GM18873 (cell line): ENCODE results near the gene ACVRL1.

ENCODE experiments used
- ATAC-seq: cut with Tn5 transposase; IDR thresholded peaks from one replicate; pipeline ENCODE4 v1.9.1; 2021; ENCODE audit warnings: mild to moderate bottlenecking, moderate library complexity, moderate number of reproducible peaks; ENCODE audit not compliant: unreplicated experiment, low FRiP score

The ACVRL1 gene

GRCh38 chr12:51914034-51914923 is 7.0 kb downstream of the ACVRL1 start:
- ATAC-seq = no peak

GRCh38 chr12:51915003-51915625 is 7.8 kb downstream of the ACVRL1 start:
- ATAC-seq = no peak

GRCh38 chr12:51915951-51916350 is 8.6 kb downstream of the ACVRL1 start:
- ATAC-seq = no peak

GRCh38 chr12:51917041-51917590 is 9.8 kb downstream of the ACVRL1 start:
- ATAC-seq = no peak

GRCh38 chr12:51917746-51918453 is 10.6 kb downstream of the ACVRL1 start:
- ATAC-seq = no peak

GRCh38 chr12:51920046-51920445 is 12.7 kb downstream of the ACVRL1 start:
- no peak for ATAC-seq

GRCh38 chr12:51921017-51921725 is 13.9 kb downstream of the ACVRL1 start:
- no peak for ATAC-seq

- no peak for ATAC-seq
Measured at GRCh38 chr12:51922146-51922545, 14.8 kb downstream of the ACVRL1 start.

- ATAC-seq = no peak
Measured at GRCh38 chr12:51922762-51923505, 15.6 kb downstream of the ACVRL1 start.

- ATAC-seq = no peak
Measured at GRCh38 chr12:51923506-51924365, 16.4 kb downstream of the ACVRL1 start.

GRCh38 chr12:51924551-51925319 is 17.4 kb downstream of the ACVRL1 start:
- ATAC-seq = no peak

- ATAC-seq = no peak
Measured at GRCh38 chr12:51925346-51926063, 18.2 kb downstream of the ACVRL1 start.

GRCh38 chr12:51926064-51926632 is 18.8 kb downstream of the ACVRL1 start:
- no peak for ATAC-seq

- ATAC-seq = no peak
Measured at GRCh38 chr12:51926718-51927117, 19.4 kb downstream of the ACVRL1 start.

- no peak for ATAC-seq
Measured at GRCh38 chr12:51932218-51933076, 25.1 kb downstream of the ACVRL1 start.

- no peak for ATAC-seq
Measured at GRCh38 chr12:51934080-51934479, 26.8 kb downstream of the ACVRL1 start.
